Measurements from ENCODE around the gene RPL15.
"Not testable (repeated sequence)": the region's sequence is repeated elsewhere in the genome, so short reads cannot be mapped to it uniquely, and the experiment has no call there.

GRCh38 chr3:23871361-23871760 lies 45.6 kb upstream of the RPL15 start:
- not testable (repeated sequence) for TF ChIP-seq RAD21 (IDR thresholded peaks at IDR 0.05; ENCODE audit: insufficient read depth, low read depth, low read length); JUNB (IDR thresholded peaks at IDR 0.05); EP300 (IDR thresholded peaks at IDR 0.05; ENCODE audit: borderline replicate concordance in 1 of 2, control insufficient read depth in 1 of 2, low read depth in 2 of 2, low read length in 2 of 2); CREM (IDR thresholded peaks at IDR 0.05; ENCODE audit: low read depth); ZZZ3 (IDR thresholded peaks at IDR 0.05; ENCODE audit: control insufficient read depth, insufficient read length, low read depth)
- TF ChIP-seq, protein P1, sequence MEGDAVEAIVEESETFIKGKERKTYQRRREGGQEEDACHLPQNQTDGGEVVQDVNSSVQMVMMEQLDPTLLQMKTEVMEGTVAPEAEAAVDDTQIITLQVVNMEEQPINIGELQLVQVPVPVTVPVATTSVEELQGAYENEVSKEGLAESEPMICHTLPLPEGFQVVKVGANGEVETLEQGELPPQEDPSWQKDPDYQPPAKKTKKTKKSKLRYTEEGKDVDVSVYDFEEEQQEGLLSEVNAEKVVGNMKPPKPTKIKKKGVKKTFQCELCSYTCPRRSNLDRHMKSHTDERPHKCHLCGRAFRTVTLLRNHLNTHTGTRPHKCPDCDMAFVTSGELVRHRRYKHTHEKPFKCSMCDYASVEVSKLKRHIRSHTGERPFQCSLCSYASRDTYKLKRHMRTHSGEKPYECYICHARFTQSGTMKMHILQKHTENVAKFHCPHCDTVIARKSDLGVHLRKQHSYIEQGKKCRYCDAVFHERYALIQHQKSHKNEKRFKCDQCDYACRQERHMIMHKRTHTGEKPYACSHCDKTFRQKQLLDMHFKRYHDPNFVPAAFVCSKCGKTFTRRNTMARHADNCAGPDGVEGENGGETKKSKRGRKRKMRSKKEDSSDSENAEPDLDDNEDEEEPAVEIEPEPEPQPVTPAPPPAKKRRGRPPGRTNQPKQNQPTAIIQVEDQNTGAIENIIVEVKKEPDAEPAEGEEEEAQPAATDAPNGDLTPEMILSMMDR (IDR thresholded peaks at IDR 0.05 in 2 of 3, conservative IDR thresholded peaks at IDR 0.05 in 1 of 3; ENCODE audit: control insufficient read depth in 2 of 3, extremely low read depth in 1 of 3, insufficient read depth in 1 of 3, low read depth in 3 of 3, low read length in 3 of 3), result not testable (repeated sequence)
- TF ChIP-seq, protein P2, sequence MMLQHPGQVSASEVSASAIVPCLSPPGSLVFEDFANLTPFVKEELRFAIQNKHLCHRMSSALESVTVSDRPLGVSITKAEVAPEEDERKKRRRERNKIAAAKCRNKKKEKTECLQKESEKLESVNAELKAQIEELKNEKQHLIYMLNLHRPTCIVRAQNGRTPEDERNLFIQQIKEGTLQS (IDR thresholded peaks at IDR 0.05; ENCODE audit: borderline replicate concordance, extremely low read depth, low read depth, low read length), result not testable (repeated sequence)
